GM19455 (cell line): ENCODE measurements around the gene MAMDC4.
A peak's percentile ranks its signal among the peaks of the same experiment; 100 is the strongest.
"Not testable (repeated sequence)": the region's sequence is repeated elsewhere in the genome, so short reads cannot be mapped to it uniquely, and the experiment has no call there.

ENCODE experiments used
- ATAC-seq: cut with Tn5 transposase; IDR thresholded peaks from one replicate; pipeline ENCODE4 v1.9.1; 2021; ENCODE audit not compliant: unreplicated experiment

The MAMDC4 gene

DNA sequence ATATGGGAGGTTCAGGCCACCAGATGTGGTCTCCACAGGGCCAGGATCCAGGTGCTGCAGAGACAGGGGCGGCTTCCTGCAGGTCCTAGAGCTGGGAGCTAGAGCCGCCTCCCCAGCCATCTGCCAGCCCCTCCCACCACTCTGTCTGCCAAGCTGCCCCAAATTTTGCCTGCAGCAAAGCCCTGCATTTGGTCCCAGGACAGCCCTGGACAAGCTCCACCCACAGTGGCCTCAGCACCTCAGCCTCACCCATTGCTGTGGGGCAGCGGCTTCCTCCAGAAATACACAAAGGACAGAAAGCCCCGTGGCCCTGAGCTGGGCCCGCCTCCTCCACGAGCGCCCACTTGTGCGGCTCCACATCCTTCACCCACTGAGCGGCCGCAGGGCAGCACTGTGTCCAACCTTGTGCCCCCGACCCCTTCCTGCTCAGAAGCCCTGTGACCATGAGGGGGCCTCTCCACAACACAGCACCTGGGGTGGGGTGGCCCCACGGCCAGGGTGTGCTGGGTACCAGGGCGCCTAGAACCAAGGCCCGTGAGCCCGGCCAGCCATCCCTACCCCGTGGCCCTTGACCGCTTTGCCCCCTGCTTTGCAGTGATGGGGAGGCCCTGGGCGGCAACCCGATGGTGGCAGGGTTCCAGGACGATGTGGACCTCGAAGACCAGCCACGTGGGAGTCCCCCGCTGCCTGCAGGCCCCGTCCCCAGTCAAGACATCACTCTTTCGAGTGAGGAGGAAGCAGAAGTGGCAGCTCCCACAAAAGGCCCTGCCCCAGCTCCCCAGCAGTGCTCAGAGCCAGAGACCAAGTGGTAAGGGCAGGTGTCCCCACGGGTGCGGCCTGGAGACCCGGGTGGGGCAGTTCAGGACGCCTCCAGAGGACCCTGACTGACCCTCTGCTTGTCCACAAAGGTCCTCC lies 13.6 kb upstream of the MAMDC4 start:
- no peak for ATAC-seq

GRCh38 chr9:136839229-136840139 lies 12.7 kb upstream of the MAMDC4 start:
- no peak for ATAC-seq

- ATAC-seq, result no peak
These were observed 11.8 kb upstream of the MAMDC4 start for GRCh38 chr9:136840140-136840876.

GRCh38 chr9:136840877-136841645 lies 11.1 kb upstream of the MAMDC4 start:
- ATAC-seq, result no peak

DNA sequence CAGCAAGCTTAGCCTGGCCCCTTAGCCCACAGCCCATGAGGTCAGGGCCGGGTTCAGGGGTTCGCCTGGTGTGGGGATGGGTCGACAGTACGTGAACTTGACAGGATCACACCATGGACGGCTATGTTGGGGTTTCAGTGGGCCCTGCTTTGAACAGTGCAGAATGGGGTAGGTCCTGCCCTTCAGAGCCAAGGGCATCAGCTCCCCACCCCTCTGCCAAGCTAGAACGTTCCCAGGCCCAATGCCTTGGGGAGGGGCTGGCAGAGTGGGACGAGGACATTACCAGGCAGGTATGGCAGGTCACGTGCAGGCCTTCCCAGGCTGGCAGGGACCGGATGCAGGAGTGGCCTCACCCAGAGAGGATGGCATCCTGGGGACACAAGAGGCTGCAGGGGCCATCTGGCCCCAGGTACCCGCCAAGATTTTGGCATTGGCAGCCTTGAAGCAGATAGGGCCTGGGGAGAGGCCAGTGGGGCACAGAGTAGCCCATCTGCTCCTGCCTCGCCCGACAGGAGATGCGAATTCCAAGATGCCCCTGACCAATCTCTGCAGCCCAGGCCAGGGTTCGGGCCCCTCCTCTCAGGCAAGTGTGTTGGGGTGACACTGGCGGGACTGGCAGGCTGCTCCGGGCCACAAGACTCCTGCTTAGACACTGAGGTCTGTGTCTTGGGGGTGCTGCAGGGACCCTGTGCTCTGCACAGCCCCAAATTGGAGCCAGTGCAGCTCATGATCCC lies 10.3 kb upstream of the MAMDC4 start:
- ATAC-seq, result not testable (repeated sequence)

DNA sequence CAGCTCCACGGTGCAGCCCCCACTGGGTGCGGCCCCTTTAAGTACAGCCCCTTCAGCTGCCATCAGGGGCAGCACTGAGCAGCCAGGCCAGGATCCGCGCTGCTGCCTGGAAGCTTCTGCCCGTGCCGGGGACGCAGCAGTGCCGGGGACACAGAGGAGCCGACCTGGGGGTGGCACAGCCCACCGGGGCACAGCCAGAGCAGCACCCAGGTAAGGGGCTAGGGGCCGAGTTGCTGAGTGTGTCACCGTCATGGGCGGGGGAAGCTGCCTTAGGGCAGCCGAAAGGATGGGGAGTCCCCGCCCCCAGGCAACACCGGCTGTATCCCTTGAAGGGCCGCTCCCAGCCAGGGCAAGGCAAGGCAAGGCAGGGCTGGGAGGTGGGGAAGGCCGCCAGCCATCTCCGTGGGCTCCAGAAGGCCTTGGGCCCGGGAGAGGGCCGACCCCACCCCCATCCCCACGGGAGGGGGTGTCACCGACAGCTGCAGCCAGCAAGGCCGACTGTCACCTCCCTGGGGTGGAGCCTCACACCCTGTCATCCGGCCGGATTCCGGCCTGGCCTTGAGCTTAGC lies 9.7 kb upstream of the MAMDC4 start, which contains the start of gene AJM1:
Gene AJM1, plus strand, starts transcription at position 99 of the 569 bp plus-strand sequence. CDS start 1,937 bp downstream, outside the sequence.
- ATAC-seq, result peak; percentile 70

- not testable (repeated sequence) for ATAC-seq
These were observed 8.9 kb upstream of the MAMDC4 start for GRCh38 chr9:136843159-136843800.

- not testable (repeated sequence) for ATAC-seq
These were observed 8.1 kb upstream of the MAMDC4 start for GRCh38 chr9:136843801-136844740.

- ATAC-seq, result no peak
These were observed 7.2 kb upstream of the MAMDC4 start for GRCh38 chr9:136844761-136845464.

DNA sequence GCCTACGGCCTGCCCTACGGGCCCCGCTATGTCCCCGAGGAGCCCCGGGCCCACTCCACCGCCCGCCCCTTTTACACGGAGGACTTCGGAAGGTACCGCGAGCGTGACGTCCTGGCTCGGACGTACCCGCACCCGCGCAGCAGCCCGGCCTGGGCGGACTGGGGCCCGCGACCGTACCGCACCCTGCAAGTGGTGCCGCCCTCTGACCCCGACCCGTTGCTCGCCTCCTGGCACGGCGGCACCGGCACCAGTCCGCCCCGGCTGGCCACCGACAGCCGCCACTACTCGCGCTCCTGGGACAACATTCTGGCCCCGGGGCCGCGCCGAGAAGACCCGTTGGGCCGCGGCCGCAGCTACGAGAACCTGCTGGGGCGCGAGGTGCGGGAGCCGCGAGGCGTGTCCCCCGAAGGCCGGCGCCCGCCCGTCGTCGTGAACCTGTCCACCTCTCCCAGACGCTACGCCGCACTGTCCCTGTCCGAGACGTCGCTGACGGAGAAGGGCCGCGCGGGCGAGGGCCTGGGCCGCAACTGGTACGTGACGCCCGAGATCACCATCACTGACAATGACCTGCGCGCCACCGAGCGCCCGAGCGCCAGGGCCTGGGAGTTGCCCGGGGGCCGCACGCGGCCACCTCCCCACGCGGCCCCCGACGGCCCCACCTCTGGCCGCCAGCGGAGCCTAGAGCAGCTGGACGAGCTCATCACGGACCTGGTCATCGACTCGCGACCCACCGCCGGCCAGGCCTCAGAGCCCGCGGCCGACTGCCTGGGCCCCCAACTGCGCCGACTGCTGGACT lies 6.5 kb upstream of the MAMDC4 start:
- ATAC-seq, result no peak

- ATAC-seq, result no peak
These were observed 5.6 kb upstream of the MAMDC4 start for GRCh38 chr9:136846376-136847087.

DNA sequence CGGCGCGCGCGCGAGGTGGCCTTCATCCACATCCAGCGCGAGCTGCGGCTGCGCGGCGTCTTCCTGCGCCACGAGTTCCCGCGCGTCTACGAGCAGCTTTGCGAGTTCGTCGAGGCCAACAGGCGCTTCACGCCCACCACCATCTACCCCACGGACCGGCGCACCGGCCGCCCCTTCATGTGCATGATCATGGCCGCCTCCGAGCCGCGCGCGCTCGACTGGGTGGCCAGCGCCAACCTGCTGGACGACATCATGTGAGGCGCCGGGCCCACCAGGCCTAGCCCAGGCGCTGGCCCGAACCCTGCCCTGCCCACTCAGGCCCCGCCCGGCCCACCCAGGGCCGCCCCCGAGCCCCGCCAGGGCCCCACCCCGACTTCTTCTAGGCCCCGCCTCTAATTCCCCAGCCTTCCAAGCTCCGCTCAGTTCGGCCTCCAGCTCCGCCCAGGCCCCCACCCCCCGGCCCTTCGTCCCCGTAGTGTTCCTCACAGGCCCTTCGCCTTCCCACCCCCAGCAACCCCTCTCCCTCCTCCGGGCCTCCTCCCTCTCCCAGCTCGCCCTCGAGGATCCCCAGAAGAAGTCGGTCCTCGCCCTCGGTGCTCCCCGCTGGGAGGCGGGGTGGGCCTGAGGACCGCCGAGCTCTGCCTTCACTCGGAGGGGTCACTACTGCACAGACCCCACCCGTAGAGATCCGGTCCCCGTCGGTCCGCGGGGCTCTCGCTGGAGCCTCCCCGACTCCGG lies 4.9 kb upstream of the MAMDC4 start:
- ATAC-seq, result no peak

DNA sequence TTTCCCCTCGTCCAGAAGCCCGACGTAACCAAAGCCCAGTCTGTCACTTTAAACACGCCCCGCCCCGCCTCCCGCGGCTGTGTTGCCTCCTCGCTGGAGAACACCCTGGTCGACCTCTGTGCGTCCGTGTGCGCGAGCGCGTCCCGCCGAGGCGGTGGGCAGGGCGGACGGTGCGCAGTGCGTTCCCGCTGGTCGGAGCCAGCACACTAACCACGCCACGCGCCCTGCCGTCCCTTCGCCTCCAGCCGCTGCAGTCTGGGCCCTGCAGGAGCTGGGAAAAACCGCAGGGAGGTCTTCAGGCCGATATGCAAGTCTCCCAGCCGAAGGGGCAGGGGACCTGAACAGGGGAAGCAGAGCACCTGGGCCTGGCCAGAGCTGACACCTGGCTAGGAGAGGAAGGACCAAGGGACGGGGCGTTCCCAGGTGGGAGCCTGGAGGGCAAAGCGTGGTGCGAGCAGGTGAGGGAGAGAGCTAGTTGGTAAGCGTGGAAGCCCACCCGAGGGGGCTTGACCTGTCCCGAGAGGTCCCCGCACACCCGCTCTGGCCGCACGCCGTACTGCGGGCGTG lies 4.2 kb upstream of the MAMDC4 start:
- no peak for ATAC-seq

GRCh38 chr9:136848393-136849037 lies 3.6 kb upstream of the MAMDC4 start:
- ATAC-seq, result peak; percentile 11
